ENCODE measurements around the gene POU3F3.

GRCh38 chr2:104854498-104855220, 744 bp downstream of the POU3F3 start:
- TF ChIP-seq CTCF (conservative IDR thresholded peaks at IDR 0.05; ENCODE audit: low read length) = no peak
- TF ChIP-seq EZH2phosphoT487 (IDR thresholded peaks at IDR 0.05; ENCODE audit: borderline replicate concordance) = no peak
